Measurements from ENCODE around the gene ZNF491.
"Not testable (repeated sequence)": the region's sequence is repeated elsewhere in the genome, so short reads cannot be mapped to it uniquely, and the experiment has no call there.

ZNF491 gene

DNA sequence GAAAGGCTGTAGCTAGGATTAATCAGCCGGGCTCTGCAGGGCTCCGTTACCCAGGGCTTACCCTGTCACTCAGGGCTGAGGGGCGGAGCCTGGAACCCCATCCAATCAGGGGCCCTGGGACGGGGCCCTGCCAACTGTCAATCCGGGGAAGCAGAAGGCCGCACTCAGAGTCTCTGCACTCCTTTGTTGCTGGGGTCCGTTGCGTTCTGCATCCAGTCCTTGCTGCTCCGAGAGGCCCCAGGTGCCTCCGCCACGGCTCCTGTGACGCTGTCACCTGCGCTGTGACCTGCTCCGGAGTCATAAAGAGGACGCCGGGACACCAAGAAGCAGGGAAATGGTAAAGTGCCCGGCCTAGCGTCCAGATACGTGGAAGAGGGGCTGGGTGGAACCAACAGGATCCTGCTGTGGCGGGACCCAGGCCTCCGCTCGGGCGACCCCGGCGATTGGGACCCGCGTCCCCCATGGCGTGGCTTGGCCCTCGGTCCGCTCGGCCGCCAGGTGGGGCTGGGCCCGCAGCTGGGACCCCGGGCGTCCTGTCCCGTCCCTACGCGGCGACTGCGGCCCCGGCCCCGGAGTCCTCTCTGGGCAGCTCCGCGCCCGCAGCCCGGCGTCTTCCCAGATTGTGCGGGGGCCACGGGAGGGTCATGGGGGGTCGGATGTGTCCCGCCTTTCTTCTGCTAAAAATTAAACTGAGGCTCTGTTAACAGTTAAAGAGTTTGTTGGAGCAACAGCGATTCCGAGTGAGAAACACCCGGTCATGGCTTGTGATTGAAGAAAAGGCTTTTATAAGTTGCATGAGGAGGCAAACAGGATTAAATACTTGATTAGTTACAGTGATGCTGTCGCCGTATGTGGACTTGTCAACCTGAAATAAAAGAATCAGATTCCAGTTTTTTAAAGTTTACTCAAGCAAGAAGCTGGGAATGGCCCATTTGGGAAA is at the start of gene ZNF491:
Gene ZNF491 (plus strand): TSS at position 133 of the 940 bp plus-strand sequence. CDS start 7,431 bp downstream, outside the sequence.
- FAIRE-seq, result no peak

DNA sequence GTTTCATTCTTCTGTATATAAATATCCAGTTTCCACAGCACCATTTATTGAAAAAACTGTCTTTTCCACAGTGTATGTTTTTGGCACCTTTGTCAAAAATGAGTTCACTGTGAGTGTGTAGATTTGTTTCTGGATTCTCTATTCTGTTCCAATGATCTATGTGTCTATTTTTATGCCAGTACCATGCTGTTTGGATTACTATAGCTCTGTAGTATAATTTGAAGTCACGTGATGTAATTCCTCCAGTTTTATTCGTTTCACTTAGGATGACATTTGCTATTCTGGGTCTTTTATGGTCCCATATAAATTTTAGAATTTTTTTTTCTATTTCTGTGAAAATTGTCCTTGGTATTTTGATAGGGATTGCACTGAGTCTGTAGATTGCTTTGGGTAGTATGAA is 48.6 kb upstream of the ZNF491 start:
- no peak for FAIRE-seq

DNA sequence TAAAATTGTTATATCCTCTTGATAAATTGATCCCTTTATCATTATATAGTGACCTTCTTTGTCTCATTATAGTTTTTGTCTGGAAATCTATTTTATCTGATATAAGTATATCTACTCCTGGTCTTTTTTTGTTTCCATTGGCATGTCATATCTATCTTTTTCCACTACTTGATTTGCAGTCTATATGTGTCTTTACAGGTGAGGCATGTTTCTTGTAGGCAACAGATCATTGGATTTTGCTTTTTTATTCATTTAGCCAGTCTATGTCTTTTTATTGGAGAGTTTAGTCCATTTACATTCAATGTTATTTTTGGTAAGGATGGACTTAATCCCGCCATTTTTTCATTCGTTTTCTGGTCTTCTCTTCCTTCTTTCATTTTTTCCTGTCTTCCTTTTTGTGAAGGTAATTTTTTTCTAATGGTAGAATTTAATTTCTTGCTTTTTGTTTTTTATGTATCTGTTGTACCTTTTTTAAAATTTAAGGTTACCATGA is 46.0 kb upstream of the ZNF491 start:
- no peak for FAIRE-seq

DNA sequence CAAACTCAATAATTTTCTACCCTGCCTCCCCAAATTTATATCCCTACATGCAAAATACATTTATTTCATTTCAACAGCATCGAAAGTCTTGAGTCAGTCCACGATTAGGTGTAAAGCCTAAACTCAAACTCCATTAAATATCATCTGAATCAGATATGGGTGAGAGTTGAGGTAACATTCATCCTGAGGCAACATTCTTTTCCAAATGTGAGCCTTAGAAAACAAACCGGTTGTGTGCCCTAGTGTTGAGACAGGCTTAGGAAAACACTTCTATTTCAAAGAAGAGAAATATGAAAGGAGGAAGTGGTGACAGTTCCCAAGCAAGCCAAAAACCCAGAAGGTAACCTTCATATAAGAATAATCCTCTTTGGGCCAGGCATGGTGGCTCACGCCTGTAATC is 43.7 kb upstream of the ZNF491 start:
- FAIRE-seq, result no peak

DNA sequence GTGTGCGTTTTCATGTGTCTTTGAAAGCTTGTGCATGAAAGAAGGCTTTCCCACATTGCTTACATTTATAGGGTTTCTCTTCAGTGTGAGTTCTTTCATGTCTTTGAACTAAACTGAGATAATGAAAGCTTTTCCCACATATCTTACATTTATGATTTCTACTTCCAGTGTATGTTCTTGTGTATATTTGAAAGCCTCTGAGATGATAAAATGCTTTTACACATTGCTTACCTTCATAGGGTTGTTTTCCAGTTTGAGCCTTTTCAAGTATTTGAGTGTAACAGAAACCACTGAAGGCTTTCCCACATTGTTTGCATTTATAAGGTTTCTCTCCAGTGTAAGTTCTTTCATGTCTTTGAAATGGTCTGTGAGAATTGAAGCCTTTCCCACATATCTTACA is 41.4 kb upstream of the ZNF491 start:
- no peak for FAIRE-seq

DNA sequence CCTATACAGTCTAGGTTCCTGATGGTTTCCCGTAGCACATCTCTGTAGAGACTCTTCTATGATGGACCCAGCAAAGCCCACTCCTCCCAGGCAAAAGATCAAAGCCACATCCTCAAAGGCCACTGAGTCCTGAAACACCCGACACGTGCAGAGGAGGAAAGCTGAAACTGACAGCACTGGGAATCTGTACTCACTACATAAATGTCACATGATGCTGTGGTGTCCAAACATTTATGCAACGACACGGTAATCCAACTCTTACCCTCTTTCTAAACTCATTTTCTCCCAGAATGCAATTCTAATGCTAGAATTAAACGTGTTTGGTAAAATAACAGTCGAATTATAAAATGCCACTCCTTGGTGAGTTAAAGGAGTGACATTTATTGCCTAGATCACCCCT is 38.5 kb upstream of the ZNF491 start:
- FAIRE-seq, result no peak

DNA sequence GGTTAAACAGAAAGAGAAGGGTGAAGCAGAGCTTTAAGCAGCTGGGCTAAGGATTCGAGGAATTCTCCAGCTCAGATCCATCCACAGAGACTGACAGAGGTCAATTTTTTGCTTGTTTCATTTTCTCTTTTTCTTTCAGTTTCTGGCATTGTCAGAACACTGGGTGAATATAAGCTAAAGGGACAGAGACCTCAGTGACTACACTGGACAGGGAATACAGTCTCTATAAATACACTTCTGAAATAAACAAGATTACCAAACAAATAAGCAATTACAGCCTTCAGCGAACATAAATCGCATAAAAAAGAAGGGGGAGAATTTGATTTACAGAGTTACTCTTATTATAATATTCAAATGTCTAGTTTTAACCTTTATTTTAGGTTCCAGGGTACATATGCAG is 35.2 kb upstream of the ZNF491 start:
- no peak for FAIRE-seq

DNA sequence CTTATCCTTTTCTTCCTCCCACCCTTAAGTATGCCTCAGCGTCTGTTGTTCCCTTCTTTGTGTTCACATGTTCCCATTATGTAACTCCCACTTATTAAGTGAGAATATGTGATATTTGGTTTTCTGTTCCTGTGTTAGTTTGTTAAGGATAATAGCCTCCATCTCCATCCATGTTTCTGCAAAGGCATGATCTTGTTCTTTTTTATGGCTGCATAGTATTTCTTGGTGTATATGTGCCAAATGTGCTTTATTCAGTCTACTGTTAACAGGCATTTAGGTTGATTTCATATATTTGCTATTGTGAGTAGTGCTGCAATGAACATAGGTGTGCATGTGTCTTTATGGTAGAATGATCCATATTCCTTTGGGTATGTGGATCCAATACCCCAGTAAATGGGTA is 34.7 kb upstream of the ZNF491 start:
- FAIRE-seq, result no peak

DNA sequence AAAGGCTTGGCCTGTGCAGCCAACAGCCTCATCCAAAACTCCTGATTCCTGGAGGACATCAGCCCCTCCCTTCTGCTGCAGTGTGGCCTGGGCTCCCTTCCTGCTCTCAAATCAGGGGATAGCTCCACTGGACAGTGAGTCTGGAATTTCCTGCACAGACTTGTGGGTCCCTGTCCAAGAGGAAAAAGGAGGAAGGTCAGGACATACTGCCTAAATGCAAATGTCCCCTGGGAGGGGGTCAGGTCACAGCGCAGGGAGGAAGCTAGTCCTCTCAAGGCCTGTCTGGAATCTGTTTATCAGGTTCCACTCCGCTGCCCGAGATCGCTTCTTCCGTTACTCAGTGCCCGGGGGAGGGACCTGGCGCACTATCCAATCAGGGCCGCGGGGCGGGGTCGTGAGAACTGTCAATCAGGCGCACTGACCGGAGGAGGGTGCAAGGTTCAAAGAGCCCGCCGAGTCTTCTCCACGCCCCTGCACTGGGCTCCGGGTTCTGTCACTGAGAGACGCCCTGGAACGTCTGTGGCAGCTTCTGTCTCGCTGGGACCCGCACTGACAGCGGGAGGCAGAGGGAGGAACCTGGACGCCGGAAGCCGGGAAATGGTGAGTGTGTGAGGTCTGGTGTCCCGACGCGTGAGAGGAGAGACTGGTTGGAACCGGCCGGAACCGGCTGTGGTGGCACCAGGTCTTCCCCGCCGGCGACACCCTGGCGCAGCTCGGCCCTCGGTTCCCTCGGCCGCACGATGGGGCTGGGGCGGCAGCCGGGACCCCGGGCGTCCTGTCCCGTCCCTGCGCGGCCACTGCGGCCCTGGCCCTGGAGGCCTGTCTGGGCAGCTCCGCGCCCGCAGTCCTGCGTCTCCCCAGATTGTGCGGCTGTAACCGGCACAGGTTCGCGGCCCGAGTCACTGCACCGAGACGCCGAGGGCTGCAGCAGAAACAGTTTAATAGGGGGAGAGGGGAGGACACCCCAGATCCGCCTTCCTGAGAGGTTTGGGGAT is 31.4 kb upstream of the ZNF491 start, which contains the start of gene ZNF441:
Gene ZNF441 (plus strand): TSS at position 404 of the 995 bp plus-strand sequence. CDS start 194 bp downstream, at position 598.
- no peak for FAIRE-seq

DNA sequence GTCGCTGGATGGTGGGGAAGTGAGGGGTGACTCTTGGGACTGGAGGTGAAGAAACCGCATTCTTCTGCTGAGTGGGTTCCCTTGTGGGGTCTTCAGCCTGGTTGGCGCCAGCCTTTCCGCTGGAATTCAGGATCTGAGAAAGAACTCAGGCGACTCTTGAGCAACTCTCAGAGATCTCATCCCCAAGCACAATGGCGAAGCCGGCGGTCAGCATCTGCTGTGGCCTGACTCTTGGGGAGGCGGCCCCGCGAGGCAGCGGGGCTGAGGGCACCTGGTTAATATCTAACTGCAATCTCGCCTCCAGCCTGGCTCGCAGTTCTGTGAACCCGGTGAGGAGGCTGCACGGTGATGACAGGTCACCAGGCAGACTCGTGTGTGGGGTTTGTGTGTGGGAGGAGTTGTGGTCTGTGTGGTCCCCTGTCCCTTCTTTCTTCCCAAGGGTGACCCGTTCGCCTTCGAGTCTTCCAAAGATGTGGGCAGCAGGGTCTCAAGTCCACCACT is 30.6 kb upstream of the ZNF491 start:
- FAIRE-seq, result no peak

DNA sequence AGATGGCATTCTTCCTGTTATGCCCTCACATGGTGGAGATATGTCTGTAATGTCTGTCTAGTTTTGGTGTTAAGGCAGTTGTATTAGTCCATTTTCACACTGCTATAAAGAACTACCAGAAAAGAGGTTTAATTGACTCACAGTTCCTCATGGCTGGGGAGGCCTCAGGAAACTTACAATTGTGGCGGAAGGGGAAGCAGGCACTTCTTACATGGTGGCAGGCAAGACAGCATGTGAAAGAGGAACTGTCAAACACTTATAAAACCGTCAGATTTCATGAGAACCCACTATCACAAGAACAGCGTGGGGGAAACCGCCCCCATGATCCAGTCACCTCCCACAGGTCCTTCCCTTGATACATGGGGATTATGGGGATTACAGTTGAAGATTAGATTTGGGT is 28.3 kb upstream of the ZNF491 start:
- no peak for FAIRE-seq

DNA sequence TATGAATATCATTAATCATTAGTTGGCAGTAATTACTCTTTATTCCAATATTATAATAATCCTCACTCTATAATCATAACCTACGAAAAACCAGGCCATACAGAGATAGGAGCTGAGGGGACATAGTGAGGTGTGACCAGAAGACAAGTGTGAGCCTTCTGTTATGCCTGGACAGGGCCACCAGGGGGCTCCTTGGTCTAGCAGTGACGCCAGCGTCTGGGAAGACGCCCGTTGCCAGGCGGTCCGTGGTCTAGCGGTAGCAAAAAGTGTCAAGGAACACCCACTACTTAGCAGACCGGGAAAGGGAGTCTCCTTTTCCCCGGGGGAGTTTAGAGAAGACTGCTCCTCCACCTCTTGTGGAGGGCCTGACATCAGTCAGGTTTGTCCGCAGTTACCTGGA is 26.8 kb upstream of the ZNF491 start:
- FAIRE-seq, result not testable (repeated sequence)

DNA sequence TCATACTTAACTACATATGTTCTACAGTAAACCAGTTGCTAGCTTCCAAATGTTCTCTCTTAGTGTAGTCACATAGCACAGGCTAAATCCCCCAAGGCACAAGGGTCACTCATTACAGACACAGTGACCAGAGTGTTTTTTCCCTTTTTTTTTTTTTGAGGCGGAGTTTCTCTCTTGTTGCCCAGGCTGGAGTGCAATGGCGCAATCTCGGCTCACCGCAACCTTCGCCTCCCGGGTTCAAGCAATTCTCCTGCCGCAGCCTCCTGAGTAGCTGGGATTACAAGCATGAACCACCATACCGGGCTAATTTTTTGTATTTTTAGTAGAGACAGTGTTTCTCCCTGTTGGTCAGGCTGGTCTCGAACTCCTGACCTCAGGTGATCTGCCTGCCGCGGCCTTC is 21.7 kb upstream of the ZNF491 start:
- FAIRE-seq, result not testable (repeated sequence)

DNA sequence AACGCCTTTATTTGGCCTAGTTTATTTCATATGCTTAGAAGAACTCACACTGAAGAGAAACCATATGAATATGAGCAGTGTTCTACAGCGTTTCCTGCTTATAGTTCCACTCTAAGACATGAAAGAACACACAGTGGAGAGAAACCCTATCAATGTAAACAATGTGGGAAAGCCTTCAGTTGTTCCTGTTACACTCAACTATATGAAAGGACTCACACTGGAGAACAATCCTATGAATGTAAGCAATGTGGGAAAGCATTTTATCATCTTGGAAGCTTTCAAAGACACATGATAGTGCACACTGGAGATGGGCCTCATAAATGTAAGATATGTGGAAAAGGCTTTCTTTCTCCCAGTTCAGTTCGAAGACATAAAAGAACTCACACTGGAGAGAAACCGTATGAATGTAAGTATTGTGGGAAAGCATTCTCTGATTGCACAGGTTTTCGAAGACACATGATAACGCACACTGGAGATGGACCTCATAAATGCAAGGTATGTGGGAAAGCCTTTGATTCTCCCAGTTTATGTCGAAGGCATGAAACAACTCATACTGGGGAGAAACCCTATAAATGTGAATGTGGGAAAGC is 17.8 kb upstream of the ZNF491 start:
- no peak for FAIRE-seq

DNA sequence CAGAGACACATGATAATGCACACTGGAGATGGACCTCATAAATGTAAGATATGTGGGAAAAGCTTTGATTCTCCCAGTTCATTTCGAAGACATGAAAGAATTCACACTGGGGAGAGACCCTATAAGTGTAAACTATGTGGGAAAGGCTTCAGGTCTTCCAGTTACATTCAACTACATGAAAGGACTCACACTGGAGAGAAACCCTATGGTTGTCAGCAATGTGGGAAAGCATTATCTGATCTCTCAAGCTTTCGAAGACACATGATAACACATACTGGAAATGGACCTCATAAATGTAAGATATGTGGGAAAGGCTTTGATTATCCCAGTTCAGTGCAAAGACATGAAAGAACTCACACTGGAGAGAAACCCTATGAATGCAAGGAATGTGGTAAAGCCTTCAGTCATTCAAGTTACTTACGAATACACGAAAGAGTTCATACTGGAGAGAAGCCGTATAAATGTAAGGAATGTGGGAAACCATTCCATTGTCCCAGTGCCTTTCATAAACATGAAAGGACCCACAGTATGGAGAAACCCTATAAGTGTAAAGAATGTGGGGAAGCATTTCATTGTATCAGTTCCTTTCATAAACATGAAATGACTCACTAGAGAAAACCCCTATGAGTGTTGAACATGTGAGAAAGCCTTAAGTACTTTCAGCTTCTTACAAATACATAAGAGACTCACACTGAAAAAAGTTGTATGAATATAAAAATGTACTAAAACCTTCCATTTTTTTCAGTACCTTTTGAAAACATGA is 16.8 kb upstream of the ZNF491 start:
- no peak for FAIRE-seq

DNA sequence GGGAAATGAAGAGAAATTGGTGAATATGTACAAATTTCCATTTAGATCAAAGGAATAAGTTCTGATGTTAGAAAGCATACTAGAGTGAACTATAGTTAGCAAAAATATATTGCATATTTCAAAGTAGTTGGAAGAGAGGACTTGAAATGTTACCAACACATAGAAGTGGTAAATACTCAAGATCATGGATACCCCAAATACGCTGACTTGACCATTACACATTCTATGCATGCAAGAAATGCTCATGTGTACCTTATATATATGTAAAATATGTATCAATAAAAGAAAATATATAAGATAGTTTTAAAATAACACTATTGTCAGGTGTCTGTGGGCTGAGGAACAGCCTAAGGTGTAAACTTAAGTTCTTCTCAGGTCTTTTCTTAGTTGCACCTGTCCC is 14.6 kb upstream of the ZNF491 start:
- no peak for FAIRE-seq

DNA sequence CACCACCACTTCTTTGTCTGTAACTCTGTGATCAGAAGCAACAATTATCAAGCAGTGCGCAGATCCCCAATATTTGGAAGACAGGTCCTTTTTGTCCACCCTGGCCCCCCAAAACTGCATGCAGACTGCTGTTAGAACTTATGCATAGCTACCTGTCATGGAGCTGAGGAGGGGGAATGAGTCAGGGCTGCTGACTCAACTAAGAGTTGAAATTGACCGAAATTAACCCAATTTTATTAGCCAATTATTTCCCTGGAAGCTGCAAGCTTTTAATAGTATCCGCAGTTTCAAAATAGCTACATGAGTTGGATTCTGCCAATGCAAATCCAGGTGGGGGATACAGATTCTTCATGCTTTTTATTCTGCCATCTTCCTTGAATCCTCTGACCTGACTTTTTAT is 14.0 kb upstream of the ZNF491 start:
- FAIRE-seq, result no peak

DNA sequence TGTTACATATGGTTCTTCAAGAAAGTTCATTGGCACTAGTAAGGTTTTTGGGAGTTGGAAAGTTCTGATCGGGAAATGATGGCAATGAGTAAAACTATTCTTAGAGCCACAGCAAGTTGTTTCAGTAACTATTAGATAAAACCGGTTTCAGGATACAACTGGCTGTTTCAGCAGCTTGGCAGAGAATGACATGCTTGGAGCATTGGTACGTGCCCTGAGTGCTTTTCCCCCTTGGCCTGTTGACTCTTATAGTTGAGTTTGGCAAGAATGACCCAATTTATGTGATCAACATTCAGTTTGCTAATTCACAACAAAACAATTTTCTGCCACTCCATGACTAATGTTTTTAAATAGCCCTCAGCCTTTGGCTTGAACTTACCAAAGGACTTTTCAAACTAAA is 10.8 kb upstream of the ZNF491 start:
- FAIRE-seq, result no peak

DNA sequence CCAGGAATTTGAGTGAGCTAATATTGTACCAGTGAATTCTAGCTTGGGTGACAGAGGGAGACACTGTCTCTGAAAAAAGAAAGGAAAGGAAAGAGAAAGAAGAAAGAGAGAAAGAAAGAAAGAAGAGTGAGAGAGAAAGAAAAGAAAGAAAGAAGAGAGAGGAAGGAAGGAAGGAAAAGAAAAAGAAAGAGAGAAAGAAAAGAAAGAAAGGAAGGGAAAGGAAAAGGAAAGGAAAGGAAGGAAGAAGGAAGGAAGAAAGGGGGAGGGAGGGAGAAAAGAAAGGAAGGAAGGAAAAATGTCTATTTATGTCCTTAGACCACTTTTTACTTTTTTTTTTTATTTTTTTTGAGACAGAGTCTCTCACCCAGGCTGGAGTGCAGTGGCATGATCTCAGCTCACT is 5.4 kb upstream of the ZNF491 start:
- FAIRE-seq, result no peak

DNA sequence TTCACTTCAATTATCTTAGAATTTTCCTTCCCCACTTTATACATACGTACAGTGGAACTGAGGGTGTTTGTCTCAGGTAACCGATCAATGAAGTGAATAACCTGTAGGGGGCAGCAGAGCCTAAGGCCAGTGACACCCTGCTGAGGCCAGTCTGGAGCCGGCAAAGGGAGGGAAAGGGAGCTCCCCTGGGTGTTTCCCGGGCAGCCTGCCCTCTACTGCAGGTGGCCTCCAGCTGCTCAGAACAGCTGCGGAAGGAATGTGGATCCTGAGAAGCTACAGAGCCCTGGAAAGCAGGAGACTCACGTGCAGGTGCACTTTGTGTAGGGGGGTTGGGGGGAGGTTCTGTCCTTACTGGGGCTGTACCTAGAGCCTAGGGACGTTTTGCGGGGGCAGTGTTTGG is 832 bp upstream of the ZNF491 start:
- no peak for FAIRE-seq

DNA sequence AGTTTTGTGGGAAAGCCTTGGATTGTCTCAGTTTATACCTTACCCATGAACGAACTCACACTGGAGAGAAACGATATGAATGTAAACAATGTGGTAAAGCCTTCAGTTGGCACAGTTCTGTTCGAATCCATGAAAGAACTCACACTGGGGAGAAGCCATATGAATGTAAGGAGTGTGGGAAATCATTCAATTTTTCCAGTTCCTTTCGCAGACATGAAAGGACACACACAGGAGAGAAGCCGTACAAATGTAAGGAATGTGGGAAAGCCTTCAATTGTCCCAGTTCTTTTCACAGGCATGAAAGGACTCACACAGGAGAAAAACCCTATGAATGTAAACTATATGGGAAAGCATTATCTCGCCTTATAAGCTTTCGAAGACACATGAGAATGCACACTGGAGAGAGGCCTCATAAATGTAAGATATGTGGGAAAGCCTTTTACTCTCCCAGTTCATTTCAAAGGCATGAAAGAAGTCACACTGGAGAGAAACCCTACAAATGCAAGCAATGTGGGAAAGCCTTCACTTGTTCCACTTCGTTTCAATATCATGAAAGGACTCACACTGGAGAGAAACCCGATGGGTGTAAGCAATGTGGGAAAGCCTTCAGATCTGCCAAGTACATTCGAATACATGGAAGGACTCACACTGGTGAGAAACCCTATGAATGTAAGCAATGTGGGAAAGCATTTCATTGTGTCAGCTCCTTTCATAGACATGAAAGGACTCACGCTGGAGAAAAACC is 8.2 kb downstream of the ZNF491 start:
- FAIRE-seq, result no peak
